ENCODE results near the gene CKAP2L. TPM values are rescaled to one million over a fixed set of nuclear protein-coding genes. Genes with fewer than 3 reads are reported as not detected.

CKAP2L gene
- total RNA-seq, 4 donors from 2014 or later: 1.7 to 9.1 (median 3.2) TPM

DNA sequence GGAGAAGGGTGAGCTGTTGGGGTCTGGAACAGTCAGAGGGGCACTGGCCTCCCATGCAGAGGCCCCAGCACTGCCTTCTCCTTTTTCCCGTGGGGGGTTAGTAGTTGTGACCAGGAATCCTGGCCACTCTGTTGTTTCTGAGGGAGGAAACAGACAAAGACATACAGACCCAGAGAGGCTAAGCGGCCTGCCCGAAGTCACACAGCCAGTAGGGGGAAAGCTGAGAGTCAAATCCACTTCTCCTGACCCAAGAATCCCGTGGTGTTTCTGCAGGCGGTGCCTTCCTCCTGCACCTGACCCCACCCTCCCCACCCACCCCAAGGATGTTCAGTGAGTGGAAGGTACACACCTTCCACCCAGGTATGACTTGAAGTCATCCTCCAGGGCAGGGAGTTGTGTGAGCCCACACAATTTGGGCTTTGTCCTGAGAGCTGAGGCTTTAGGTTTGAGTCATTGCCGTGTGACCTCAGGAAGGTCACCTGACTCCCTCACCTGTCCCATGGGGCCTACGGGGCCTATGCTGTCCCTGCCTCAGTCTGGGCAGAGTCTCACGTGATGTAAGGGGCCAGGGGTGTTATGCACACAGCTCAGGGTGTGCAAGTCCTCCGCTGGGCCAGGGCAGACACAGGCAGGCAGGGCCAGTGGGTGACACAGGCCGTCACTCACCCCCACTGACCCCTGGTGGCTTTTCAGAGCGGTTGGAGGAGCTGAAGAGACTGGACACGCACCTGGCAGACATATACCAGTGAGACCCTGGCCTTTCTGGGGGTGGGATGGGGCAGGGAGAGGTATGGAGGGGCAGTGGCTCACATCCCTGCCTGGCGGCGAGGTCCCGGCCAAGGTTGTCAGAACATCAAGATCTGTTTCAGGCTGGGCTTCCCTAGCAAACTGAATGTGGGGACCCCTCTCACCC is 38.6 kb downstream of the CKAP2L start:
- 88% methylated on average over 12 of the region's 15 CpGs for WGBS

DNA sequence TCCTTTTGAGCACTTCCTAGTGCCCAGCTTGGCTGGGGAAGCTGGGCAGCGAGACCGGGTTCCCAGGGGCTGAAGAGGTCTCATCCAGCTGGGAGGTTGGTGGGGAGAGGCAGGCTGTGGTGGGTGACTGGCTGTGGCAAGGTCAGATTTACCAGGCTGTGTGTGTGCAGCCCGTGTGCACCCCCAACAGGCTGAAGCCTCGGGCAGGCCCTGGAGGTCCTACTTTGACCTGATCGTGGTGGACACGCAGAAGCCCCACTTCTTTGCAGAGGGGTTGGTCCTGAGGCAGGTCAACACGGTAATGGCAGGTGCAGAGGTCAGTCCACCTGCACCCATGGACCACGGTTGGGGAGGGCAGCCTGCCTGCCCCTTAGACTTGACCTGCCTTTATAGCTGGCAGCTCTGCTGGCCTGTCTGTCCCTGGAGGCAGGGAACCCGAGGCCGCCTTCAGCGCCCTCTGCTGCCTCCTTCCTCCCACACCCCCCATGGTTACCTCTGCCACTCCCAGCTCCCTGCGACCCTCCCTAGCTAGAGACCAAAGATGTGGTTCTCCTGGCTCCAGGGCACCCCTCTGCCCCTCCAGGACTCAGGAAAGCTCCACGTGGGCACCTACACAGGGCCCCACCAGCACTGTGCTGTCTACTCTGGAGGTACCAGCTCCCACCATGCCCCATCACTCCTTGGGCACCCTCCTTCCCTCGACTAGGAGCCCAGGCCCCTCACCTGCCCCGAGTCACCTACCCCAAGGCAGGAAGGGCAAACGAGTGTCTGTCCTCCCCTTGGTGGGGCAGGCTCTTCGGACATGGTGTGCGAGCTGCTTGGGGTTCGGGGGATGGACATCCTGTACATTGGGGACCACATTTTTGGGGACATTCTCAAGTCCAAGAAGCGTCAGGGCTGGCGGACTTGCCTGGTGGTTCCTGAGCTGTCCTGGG is 39.6 kb downstream of the CKAP2L start:
- H3K27me3 ChIP-seq: peaks cover 4% of the 10 kb centered on the region
- H3K9me3 ChIP-seq: no peaks in the 10 kb centered on the region
- no peak overlapping the region for H3K27ac ChIP-seq
- no peaks in the 10 kb centered on the region for H3K36me3 ChIP-seq
- H3K4me3 ChIP-seq: no peak overlapping the region
- peaks cover 12% of the 10 kb centered on the region for H3K4me1 ChIP-seq
- 80% methylated on average over 8 of the region's 21 CpGs for WGBS
- TF ChIP-seq EP300 (IDR thresholded peaks at IDR 0.05) (no peak), POLR2AphosphoS5 (IDR thresholded peaks at IDR 0.05) (no peak)
- TF ChIP-seq, protein P1, sequence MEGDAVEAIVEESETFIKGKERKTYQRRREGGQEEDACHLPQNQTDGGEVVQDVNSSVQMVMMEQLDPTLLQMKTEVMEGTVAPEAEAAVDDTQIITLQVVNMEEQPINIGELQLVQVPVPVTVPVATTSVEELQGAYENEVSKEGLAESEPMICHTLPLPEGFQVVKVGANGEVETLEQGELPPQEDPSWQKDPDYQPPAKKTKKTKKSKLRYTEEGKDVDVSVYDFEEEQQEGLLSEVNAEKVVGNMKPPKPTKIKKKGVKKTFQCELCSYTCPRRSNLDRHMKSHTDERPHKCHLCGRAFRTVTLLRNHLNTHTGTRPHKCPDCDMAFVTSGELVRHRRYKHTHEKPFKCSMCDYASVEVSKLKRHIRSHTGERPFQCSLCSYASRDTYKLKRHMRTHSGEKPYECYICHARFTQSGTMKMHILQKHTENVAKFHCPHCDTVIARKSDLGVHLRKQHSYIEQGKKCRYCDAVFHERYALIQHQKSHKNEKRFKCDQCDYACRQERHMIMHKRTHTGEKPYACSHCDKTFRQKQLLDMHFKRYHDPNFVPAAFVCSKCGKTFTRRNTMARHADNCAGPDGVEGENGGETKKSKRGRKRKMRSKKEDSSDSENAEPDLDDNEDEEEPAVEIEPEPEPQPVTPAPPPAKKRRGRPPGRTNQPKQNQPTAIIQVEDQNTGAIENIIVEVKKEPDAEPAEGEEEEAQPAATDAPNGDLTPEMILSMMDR (IDR thresholded peaks at IDR 0.05): no peak
- no peak for DNase-seq (ENCODE audit: low spot score in 2 of 2)

More for the DNA sequence above, 38.6 kb downstream of the CKAP2L start:
- DNase-seq (ENCODE audit: low spot score in 2 of 2): no peak
- TF ChIP-seq, protein P1 (IDR thresholded peaks at IDR 0.05): no peak
- TF ChIP-seq POLR2AphosphoS5 (IDR thresholded peaks at IDR 0.05) (no peak), POLR2A (IDR thresholded peaks at IDR 0.05) (no peak), EP300 (IDR thresholded peaks at IDR 0.05) (no peak)
- H3K9me3 ChIP-seq: no peaks in the 10 kb centered on the region
- H3K27ac ChIP-seq: no peak overlapping the region
- H3K27me3 ChIP-seq: peaks cover 4% of the 10 kb centered on the region
- peaks cover 12% of the 10 kb centered on the region for H3K4me1 ChIP-seq
- H3K4me3 ChIP-seq: no peak overlapping the region
- H3K36me3 ChIP-seq: no peaks in the 10 kb centered on the region

DNA sequence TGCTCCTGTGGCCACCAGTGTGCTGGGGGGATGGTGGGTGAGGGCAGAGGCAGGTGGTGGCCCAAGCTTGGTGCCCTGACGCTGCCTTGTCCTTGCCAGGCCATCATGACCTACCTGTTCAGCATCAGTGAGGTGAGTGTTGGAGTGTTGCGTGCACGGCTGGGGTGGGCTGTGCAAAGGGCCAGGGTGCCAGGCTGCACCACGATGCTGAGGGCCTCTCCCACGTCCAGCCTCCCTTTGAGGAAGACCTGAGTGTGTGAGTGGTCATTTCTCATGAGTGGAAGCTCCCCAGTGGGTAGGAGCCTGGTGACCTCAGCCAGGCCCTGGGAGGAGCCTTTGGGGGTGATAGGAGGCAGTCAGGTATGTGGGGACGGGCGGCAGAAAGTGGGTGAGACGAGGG is 40.4 kb downstream of the CKAP2L start:
- 97% methylated on average over 3 of the region's 8 CpGs for WGBS
- peaks cover 4% of the 10 kb centered on the region for H3K27me3 ChIP-seq
- H3K4me1 ChIP-seq: peaks cover 12% of the 10 kb centered on the region
- TF ChIP-seq EP300 (IDR thresholded peaks at IDR 0.05) (no peak), POLR2AphosphoS5 (IDR thresholded peaks at IDR 0.05) (no peak), POLR2A (IDR thresholded peaks at IDR 0.05) (no peak)
- TF ChIP-seq, protein P1 (IDR thresholded peaks at IDR 0.05): no peak
- no peak overlapping the region for H3K27ac ChIP-seq
- H3K9me3 ChIP-seq: no peaks in the 10 kb centered on the region
- no peak for DNase-seq (ENCODE audit: low spot score in 2 of 2)
- no peaks in the 10 kb centered on the region for H3K36me3 ChIP-seq
- H3K4me3 ChIP-seq: no peak overlapping the region

DNA sequence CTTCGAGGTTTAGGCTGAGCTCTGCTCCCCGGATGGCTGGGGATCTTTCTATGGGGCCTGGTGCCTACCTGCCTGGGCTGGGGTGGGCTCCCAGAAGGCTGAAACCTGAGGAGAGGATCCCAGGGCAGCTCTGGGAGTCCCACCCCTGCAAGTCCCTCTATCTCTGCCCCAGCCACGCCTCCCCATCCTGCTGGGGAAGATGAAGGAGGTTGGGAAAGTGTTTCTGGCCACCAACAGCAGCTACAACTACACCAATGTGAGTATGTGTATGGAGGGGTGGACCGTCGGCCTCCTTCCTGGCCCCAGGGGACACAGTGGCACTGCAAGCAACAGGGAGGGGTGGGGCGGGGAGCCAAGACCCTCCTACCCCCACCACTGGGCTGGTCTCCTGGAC is 40.9 kb downstream of the CKAP2L start:
- 90% methylated on average over 2 of the region's 6 CpGs for WGBS
- Histone ChIP-seq H3K27me3 (peaks cover 4% of the 10 kb centered on the region), H3K27ac (no peak overlapping the region), H3K9me3 (no peaks in the 10 kb centered on the region), H3K36me3 (no peaks in the 10 kb centered on the region), H3K4me3 (no peak overlapping the region), H3K4me1 (peaks cover 12% of the 10 kb centered on the region)
- DNase-seq (ENCODE audit: low spot score in 2 of 2): no peak
- TF ChIP-seq POLR2AphosphoS5 (IDR thresholded peaks at IDR 0.05): no peak

DNA sequence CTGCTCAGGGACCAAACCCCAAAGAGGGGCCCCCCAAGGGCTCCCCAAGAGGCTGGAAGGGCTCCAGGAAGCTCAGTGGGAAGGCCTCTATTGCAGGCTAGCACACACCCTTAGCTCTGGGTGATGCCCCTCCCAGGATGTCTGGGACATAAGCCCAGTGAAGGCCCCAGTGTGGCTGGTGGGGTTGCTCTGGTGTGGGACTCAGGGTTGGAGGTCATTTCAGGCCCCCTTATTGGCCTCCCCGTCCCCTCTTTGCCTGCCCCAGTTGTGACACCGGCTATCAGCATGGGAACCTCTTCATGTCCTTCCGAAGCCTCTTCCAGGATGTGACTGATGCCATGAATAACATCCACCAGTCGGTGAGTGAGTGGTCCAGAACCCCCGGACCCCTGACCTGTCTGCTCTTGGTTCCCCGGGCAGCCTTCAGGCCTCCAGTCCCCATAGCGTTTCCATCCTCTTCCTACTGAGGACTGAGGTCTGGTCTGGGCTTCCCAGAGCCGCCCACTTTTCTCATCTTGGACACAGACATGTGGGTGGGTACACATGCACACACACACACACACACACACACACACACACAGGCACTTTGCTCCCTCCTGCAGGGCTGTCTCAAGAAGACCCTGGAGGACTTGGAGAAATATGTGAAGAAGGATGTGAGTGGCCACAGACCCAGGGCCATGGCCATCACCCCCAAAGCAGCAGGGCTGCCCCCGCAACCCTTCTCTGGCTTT is 41.4 kb downstream of the CKAP2L start:
- WGBS: 95% methylated on average over 4 of the region's 9 CpGs
- Histone ChIP-seq H3K27ac (no peak overlapping the region), H3K4me1 (peaks cover 12% of the 10 kb centered on the region), H3K9me3 (no peaks in the 10 kb centered on the region), H3K36me3 (no peaks in the 10 kb centered on the region), H3K4me3 (no peak overlapping the region), H3K27me3 (peaks cover 4% of the 10 kb centered on the region)
- TF ChIP-seq POLR2A (IDR thresholded peaks at IDR 0.05): no peak
- TF ChIP-seq EP300 (IDR thresholded peaks at IDR 0.05): no peak
- TF ChIP-seq POLR2AphosphoS5 (IDR thresholded peaks at IDR 0.05): no peak
- TF ChIP-seq, protein P1 (IDR thresholded peaks at IDR 0.05): no peak
- no peak for DNase-seq (ENCODE audit: low spot score in 2 of 2)

Measured in suprapubic skin (tissue), 4 donors.